OCI-LY7 (cell line): ENCODE results near the gene CPNE5. TPM values are rescaled to one million over a fixed set of nuclear protein-coding genes. Genes with fewer than 3 reads are reported as not detected.

Experiments
- BruUV-seq: library from RNA; stranded (reverse); fragments of 400-500 nt; replicated peaks from 2 replicates; lab custom pipeline; 2021; lab: Mats Ljungman, UMichigan
- CTCF ChIA-PET: fragments of 300-600 bp; sonication (Branson Sonifier 250); formaldehyde crosslinking; loops from one replicate; lab custom pipeline; 2022; ENCODE audit warnings: antibody characterized with exemption; ENCODE audit not compliant: unreplicated experiment; lab: Charles Lee
- POLR2A ChIA-PET: fragments of 300-600 bp; sonication (Branson Sonifier 250); formaldehyde crosslinking; loops from one replicate; lab custom pipeline; 2022; ENCODE audit warnings: antibody characterized with exemption; lab: Charles Lee
- DNase-seq: peaks from one replicate; pipeline ENCODE4 v3.0.0-alpha.2; 2015; ENCODE audit warnings: low spot score
- H2AFZ ChIP-seq: fragments of 200-600 bp; sonication (generic), shearing (Covaris generic); 2 replicates; pipeline ENCODE4 v1.6.1; 2014; ENCODE audit warnings: mild to moderate bottlenecking, antibody characterized with exemption, low read length, moderate library complexity
- H3K27ac ChIP-seq: fragments of 200-600 bp; sonication (generic); 2 replicates; pipeline ENCODE4 v1.5.1; 2014; ENCODE audit warnings: mixed run types, low read depth, mild to moderate bottlenecking, moderate library complexity, low read length, inconsistent platforms; ENCODE audit not compliant: poor library complexity, severe bottlenecking
- H3K36me3 ChIP-seq: fragments of 200-600 bp; sonication (generic); 2 replicates; pipeline ENCODE4 v1.6.1; 2014; ENCODE audit warnings: mild to moderate bottlenecking, antibody characterized with exemption, low read length, moderate library complexity, mixed read lengths; ENCODE audit not compliant: insufficient read depth
- H3K4me1 ChIP-seq: fragments of 200-600 bp; sonication (generic); 2 replicates; pipeline ENCODE4 v1.5.1; 2014; ENCODE audit warnings: mild to moderate bottlenecking, low read length; ENCODE audit not compliant: insufficient read depth, poor library complexity, severe bottlenecking
- H3K4me2 ChIP-seq: fragments of 200-600 bp; sonication (generic); 2 replicates; pipeline ENCODE4 v1.6.1; 2014; ENCODE audit warnings: mild to moderate bottlenecking, low read length
- H3K4me3 ChIP-seq: fragments of 200-600 bp; sonication (generic); 2 replicates; pipeline ENCODE4 v1.5.1; 2014; ENCODE audit warnings: mild to moderate bottlenecking, low read depth, low read length; ENCODE audit not compliant: poor library complexity, severe bottlenecking
- H3K79me2 ChIP-seq: fragments of 200-600 bp; sonication (generic); 2 replicates; pipeline ENCODE4 v1.6.1; 2016; ENCODE audit warnings: low read depth, mild to moderate bottlenecking, low read length, moderate library complexity, mixed read lengths; ENCODE audit not compliant: insufficient read depth
- H3K9me2 ChIP-seq: fragments of 200-600 bp; sonication (generic); 2 replicates; pipeline ENCODE4 v1.6.1; 2016; ENCODE audit warnings: mild to moderate bottlenecking, low read length, mixed read lengths; ENCODE audit not compliant: insufficient read depth
- H3K9me3 ChIP-seq: fragments of 200-600 bp; sonication (generic); 2 replicates; pipeline ENCODE4 v1.6.1; 2014; ENCODE audit warnings: mild to moderate bottlenecking, mixed run types, low read length, mixed read lengths
- H4K20me1 ChIP-seq: fragments of 200-600 bp; sonication (generic); 2 replicates; pipeline ENCODE4 v1.6.1; 2014; ENCODE audit warnings: mild to moderate bottlenecking, antibody characterized with exemption, low read length, moderate library complexity, mixed read lengths; ENCODE audit not compliant: insufficient read depth
- EZH2phosphoT487 ChIP-seq: fragments of 200-600 bp; sonication (generic); IDR thresholded peaks from 2 replicates; pipeline ENCODE4 v1.6.1; 2018; ENCODE audit warnings: low read depth, borderline replicate concordance, mild to moderate bottlenecking, mixed run types, antibody characterized with exemption, low read length, moderate library complexity, mixed read lengths
- intact Hi-C: fragments of 100-400 bp; cut with micrococcal nuclease; formaldehyde crosslinking; loops from one replicate; pipeline ENCODE4 v1.10.0; 2022; ENCODE audit not compliant: unreplicated experiment
- total RNA-seq, 2 experiments: library from RNA; depleted of rRNA in 1 of 2; stranded (reverse); fragments of >200 nt in 1 of 2; shearing (Covaris generic) in 1 of 2; gene quantifications; 2 replicates each; pipeline ENCODE4 v1.2.3, GENCODE V29; 2014 to 2022
- TF ChIP-seq, protein P1 (sequence below): fragments of 200-600 bp; sonication (generic); conservative IDR thresholded peaks from 2 replicates; pipeline ENCODE4 v1.5.1; 2014; ENCODE audit warnings: mild to moderate bottlenecking, antibody characterized with exemption, low read length, moderate library complexity, mixed read lengths

The CPNE5 gene
- total RNA-seq, 2 experiments from 2014 or later = 37.7 to 89.8 TPM

DNA sequence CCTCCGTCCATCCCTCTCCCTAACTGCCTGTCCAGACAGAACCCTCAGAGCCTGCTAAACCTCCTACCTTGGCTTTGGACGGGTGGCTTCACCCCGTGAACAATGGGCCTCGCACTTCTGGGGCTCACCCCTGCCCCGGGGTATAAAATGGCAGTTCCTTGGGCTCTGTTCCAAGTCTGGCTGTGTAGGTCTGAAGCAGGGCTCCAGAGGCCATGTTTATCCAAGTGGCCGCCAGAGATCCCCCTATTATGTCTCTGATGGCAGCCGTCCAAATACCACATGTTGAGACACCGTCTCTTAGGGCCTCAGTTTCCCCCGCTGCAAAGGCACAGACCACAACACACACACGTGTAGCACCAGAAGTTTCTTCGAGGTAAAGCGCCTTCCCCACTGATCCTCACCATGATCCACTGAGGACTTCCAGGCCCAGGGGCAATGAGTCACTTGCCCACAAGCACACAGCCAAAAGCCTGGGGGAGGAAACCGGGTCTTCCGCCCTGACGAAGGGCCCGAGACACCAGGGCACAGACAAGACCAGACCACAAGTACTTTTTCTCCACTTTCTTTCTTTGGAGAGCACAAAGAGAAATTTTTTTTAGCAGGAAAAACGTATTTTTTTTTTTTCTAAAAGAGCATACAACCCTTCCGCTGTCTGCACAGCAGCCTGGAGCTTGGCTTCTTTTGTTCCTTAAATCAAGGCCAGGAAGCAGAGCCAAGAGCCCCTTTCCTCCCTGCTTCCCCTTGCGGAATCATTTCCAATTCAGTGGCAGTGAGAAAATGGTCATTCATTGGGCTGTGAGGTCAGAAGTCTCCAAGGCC lies 11.8 kb downstream of the CPNE5 start:
- Histone ChIP-seq H3K79me2 (no peaks in the 10 kb centered on the region), H4K20me1 (no peaks in the 10 kb centered on the region), H2AFZ (no peak overlapping the region), H3K9me3 (no peaks in the 10 kb centered on the region), H3K9me2 (no peaks in the 10 kb centered on the region), H3K36me3 (no peaks in the 10 kb centered on the region), H3K4me2 (no peak overlapping the region), H3K27ac (no peak overlapping the region), H3K4me1 (no peaks in the 10 kb centered on the region), H3K4me3 (no peak overlapping the region)
- BruUV-seq = no TSS peak
- DNase-seq = no peak
- ChIA-PET POLR2A (no interaction called here), CTCF (interaction anchor here (0.6 kb wide), 1 partner anchor 62 kb away, joined by 4 read pairs; no protein-coding TSS in a partner anchor)
- TF ChIP-seq, protein P1, sequence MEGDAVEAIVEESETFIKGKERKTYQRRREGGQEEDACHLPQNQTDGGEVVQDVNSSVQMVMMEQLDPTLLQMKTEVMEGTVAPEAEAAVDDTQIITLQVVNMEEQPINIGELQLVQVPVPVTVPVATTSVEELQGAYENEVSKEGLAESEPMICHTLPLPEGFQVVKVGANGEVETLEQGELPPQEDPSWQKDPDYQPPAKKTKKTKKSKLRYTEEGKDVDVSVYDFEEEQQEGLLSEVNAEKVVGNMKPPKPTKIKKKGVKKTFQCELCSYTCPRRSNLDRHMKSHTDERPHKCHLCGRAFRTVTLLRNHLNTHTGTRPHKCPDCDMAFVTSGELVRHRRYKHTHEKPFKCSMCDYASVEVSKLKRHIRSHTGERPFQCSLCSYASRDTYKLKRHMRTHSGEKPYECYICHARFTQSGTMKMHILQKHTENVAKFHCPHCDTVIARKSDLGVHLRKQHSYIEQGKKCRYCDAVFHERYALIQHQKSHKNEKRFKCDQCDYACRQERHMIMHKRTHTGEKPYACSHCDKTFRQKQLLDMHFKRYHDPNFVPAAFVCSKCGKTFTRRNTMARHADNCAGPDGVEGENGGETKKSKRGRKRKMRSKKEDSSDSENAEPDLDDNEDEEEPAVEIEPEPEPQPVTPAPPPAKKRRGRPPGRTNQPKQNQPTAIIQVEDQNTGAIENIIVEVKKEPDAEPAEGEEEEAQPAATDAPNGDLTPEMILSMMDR = no peak
- no peak for TF ChIP-seq EZH2phosphoT487
- intact Hi-C loops = no loop called here

DNA sequence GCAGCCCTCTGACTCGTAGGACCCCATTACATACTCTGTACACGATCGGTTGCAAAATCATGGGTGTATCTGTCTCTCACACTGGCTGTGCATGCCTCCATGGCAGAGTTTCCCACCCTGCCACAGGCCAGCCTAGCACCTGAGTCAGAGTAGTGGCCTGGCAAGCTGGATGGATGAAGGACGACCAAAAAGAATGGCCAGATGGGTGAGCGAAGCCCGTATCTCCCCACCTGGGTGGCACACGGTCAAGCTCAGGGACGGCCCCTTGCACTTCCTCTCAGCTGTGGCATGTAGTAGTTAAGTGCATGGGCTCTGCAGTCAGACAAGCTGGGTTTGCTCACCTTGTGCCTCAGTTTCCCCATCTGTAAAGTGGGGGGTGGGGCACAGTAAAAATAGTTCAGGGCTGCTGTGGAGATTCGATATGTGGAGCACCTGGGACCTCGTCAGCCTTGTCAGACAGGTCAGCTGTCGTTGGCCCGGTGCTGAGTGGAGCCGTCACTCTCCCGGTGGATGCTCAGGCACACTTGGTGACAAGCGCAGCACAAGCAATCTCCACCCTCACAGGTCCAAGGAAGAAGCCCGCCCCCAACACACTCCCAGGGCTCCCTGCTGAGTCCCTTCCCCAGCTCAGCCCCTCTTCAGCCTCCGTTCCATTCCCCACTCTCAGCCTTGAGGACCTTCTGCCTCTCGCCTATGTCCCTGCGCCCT lies 12.6 kb downstream of the CPNE5 start:
- H3K4me2 ChIP-seq = no peak overlapping the region
- intact Hi-C loops = no loop called here
- no peaks in the 10 kb centered on the region for H4K20me1 ChIP-seq
- POLR2A ChIA-PET = no interaction called here
- TF ChIP-seq, protein P1 = no peak
- no peak for TF ChIP-seq EZH2phosphoT487
- no peak for DNase-seq
- BruUV-seq = no TSS peak
- H3K27ac ChIP-seq = no peak overlapping the region
- no peaks in the 10 kb centered on the region for H3K9me3 ChIP-seq
- no peaks in the 10 kb centered on the region for H3K36me3 ChIP-seq
- H3K4me3 ChIP-seq = no peak overlapping the region
- no peaks in the 10 kb centered on the region for H3K79me2 ChIP-seq
- H3K9me2 ChIP-seq = no peaks in the 10 kb centered on the region
- no peaks in the 10 kb centered on the region for H3K4me1 ChIP-seq
- CTCF ChIA-PET = no interaction called here
- H2AFZ ChIP-seq = no peak overlapping the region
